ENCODE results near the gene EVI5.
"Not testable (repeated sequence)": the region's sequence is repeated elsewhere in the genome, so short reads cannot be mapped to it uniquely, and the experiment has no call there.

Gene EVI5

GRCh38 chr1:92791487-92792066 lies 6.7 kb upstream of the EVI5 start:
- DNase-seq: peak; percentile 37 to 87 (median 52)

- DNase-seq: no peak
Observed at GRCh38 chr1:92790867-92791266, 6.0 kb upstream of the EVI5 start.

- no peak for DNase-seq
Observed at GRCh38 chr1:92790081-92790480, 5.2 kb upstream of the EVI5 start.

GRCh38 chr1:92786111-92786901 lies 1.4 kb upstream of the EVI5 start:
- no peak for DNase-seq

GRCh38 chr1:92784021-92784638 lies 778 bp downstream of the EVI5 start:
- peak in 1 of 3 experiments; percentile 58 for DNase-seq

GRCh38 chr1:92783550-92783949 lies 1.4 kb downstream of the EVI5 start:
- not testable (repeated sequence) for DNase-seq

- DNase-seq: no peak
Observed at GRCh38 chr1:92778376-92778775, 6.5 kb downstream of the EVI5 start.

- DNase-seq: no peak
Observed at GRCh38 chr1:92774407-92774806, 10.5 kb downstream of the EVI5 start.

- not testable (repeated sequence) for DNase-seq
Observed at GRCh38 chr1:92773749-92774148, 11.2 kb downstream of the EVI5 start.

- DNase-seq: no peak
Observed at GRCh38 chr1:92769856-92770255, 15.1 kb downstream of the EVI5 start.

- no peak for DNase-seq
Observed at GRCh38 chr1:92768915-92769314, 16.0 kb downstream of the EVI5 start.

GRCh38 chr1:92768296-92768695 lies 16.6 kb downstream of the EVI5 start:
- DNase-seq: no peak

GRCh38 chr1:92764116-92764515 lies 20.8 kb downstream of the EVI5 start:
- no peak for DNase-seq

GRCh38 chr1:92762355-92762754 lies 22.6 kb downstream of the EVI5 start:
- no peak for DNase-seq

- no peak for DNase-seq
Observed at GRCh38 chr1:92759361-92759760, 25.5 kb downstream of the EVI5 start.

GRCh38 chr1:92756537-92756936 lies 28.4 kb downstream of the EVI5 start:
- DNase-seq: no peak

- DNase-seq: no peak
Observed at GRCh38 chr1:92755541-92756461, 29.1 kb downstream of the EVI5 start.

- DNase-seq: no peak
Observed at GRCh38 chr1:92754719-92755050, 30.2 kb downstream of the EVI5 start.

GRCh38 chr1:92754000-92754718 lies 30.7 kb downstream of the EVI5 start:
- no peak for DNase-seq

GRCh38 chr1:92752719-92753118 lies 32.2 kb downstream of the EVI5 start:
- DNase-seq: no peak

- peak; percentile 40 to 65 (median 63) for DNase-seq
Observed at GRCh38 chr1:92749024-92749634, 35.8 kb downstream of the EVI5 start.

GRCh38 chr1:92748138-92748537 lies 36.8 kb downstream of the EVI5 start:
- DNase-seq: no peak

Data from NCI-H1417 (cell line).